Activated T-helper 1 cell treated with anti-CD3 and anti-CD28 coated beads, Interleukin-2, amount 50 U/mL, for 16 hours (primary cell): ENCODE measurements around the gene BASP1.
"Not testable (repeated sequence)": the region's sequence is repeated elsewhere in the genome, so short reads cannot be mapped to it uniquely, and the experiment has no call there.

Experiments used
- DNase-seq, 2 donors: peaks; one replicate each; pipeline ENCODE4 v3.0.0-alpha.2; 2020; ENCODE audit warnings: low read depth in 1 of 2, low spot score in 1 of 2

The BASP1 gene

DNA sequence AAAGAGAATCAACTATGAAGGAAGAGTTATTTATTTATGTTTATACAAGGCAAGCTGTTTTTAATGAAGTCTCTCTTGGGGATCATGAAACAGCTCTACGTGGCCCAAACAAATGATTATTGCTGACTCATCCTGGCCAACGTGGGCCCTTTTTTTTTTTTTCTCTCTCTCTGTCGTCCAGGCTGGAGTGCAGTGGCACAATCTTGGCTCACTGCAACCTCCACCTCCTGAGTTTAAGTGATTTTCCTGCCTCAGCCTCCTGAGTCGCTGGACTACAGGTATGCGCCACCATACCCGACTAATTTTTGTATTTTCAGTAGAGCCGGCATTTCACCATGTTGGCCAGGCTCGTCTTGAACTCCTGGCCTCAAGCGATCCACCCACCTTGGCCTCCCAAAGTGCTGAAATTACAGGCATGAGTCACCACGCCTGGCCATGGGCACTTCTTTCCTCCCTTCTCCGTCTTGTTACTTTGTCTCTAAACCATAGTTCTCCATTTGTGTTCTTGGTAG, 98.3 kb downstream of the BASP1 start:
- DNase-seq: no peak

DNA sequence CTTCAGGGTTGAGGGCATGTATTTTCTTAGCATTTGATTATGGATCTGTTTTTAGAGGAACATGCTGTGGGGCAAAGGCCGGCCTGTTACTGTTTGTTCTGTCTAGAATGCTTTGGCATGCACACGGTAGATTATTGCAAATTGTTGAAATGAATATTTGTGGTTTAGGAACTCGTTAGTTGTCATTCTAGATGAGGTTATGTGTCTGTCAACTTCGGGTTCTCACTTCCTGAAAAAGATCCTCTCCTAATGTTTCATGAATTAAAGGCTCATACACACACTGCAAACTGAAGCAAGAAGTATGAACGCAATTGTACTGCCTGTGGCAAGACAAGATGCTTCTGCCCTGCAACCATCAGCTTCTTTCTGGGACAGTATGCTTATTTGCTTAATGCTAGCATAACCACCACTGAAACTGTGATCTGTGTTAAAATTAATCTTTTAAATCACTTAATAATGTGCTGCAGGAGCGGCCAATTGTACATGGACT, 99.6 kb downstream of the BASP1 start:
- DNase-seq: no peak

DNA sequence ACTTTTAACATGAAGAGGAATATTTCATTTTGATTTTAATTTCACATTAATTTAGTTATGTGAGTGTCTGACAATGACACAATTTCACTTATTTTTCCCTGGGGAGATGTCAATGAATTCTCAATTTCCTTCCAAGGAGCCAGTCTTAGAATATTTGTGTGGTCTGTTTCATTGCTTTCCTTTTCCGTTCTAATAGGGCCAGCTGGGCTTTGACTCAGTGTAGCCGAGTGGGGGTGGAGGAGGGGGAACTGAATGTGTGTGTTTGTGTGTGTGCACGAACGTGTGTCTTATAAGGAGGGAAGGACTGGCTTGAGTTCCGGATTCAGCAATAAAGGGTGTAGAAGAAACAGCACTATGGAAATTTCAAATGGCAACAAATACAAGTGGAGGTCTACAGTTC, 100.0 kb downstream of the BASP1 start:
- DNase-seq: no peak

DNA sequence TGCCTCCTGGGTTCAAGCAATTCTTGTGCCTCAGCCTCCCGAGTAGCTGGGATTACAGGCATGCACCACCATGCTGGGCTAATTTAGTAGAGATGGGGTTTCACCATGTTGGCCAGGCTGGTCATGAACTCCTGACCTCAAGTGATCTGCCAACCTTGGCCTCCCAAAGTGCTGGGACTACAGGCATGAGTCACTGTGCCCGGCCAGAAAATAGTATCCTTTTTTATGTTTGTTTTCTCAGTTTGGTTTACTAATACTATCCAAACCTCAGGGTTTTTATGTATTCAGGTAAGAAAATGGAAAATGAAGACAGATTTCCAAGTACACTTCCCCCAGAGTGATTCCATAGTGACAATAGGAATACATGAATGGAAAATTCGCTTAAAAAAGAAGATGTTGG, 101.7 kb downstream of the BASP1 start:
- not testable (repeated sequence) for DNase-seq

DNA sequence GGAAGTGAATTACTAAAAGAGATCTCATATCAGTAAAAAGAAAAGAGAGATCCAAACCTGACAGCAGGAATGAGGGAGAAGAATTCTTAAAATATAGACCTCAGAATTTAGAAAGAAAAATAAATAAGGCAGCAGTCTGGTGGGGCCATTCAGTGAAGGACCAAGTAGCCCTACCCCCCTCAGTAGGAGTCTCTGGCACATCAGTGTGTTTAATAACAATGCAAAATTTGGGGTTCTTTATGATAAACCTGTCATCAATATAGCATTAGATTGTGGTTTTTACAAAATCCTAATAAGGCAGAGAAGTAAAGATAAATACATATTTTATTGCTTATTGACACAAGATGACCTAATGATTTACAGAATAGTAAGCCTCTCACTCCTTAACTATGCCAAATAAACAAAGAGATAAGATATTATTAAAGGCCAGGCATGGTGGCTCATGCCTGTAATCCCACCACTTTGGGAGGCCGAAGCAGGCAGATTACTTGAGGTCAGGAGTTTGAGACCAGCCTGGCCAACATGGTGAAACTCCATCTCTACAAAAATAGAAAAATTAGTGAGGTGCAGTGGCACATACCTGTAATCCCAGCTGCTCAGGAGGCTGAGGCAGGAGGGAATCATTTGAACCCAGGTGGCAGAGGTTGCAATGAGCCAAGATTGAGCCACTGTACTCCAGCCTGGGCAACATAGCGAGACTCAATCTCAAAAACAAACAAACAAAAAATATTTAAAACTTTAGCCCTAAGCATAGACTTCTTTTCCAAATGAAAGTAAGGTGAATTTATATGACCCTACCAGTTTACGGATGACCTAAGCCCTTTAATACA, 108.6 kb downstream of the BASP1 start:
- no peak for DNase-seq
